BLaER1 treated with 17β-estradiol and CSF1 and Interleukin-3, amounts not matched to agents 10 nM and 100 nM (cell line): Measurements from ENCODE around the gene FTCDNL1.

ENCODE experiments used
- H3K27ac ChIP-seq, 11 experiments: shearing (Covaris generic); formaldehyde crosslinking; 2 replicates each; pipeline ENCODE4 v1.8.1; 2022
- H3K27me3 ChIP-seq, 11 experiments: shearing (Covaris generic); formaldehyde crosslinking; 2 replicates each; pipeline ENCODE4 v1.8.1; 2022
- H3K36me3 ChIP-seq, 11 experiments: shearing (Covaris generic); formaldehyde crosslinking; 2 replicates each; pipeline ENCODE4 v1.8.1; 2022
- H3K4me1 ChIP-seq, 10 experiments: shearing (Covaris generic); formaldehyde crosslinking; 2 replicates each; pipeline ENCODE4 v1.8.1; 2022
- H3K4me2 ChIP-seq, 11 experiments: shearing (Covaris generic); formaldehyde crosslinking; 2 replicates each; pipeline ENCODE4 v1.8.1; 2022
- H3K4me3 ChIP-seq, 10 experiments: shearing (Covaris generic); formaldehyde crosslinking; 2 replicates each; pipeline ENCODE4 v1.8.1; 2022
- H3K9ac ChIP-seq, 11 experiments: shearing (Covaris generic); formaldehyde crosslinking; 2 replicates each; pipeline ENCODE4 v1.8.1; 2022
- H3K9me3 ChIP-seq, 11 experiments: shearing (Covaris generic); formaldehyde crosslinking; replicated peaks in 1 of 11; 2 replicates each; pipeline ENCODE4 v1.8.1; 2022
- H4K20me1 ChIP-seq, 11 experiments: shearing (Covaris generic); formaldehyde crosslinking; 2 replicates each; pipeline ENCODE4 v1.8.1; 2022
- Cebpa-rat ChIP-seq, 11 experiments: shearing (Covaris generic); IDR thresholded peaks; 2 replicates each; pipeline ENCODE4 v1.8.1; 2022

Gene FTCDNL1

DNA sequence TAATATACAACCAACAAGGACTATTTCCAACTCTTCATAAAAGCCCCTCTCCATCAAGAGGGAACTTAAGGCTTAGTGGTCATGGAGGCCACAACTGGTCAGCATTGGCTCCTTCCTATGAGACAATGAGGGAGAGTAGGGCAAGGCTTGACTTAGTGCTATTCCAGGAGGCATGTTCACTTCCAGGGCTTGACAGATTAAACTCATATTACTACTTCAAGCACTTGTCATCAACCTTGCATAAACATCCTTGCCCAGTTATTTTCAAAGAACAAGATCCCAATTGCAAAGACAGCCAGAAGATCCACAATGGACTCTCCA lies 133.4 kb downstream of the FTCDNL1 start:
- no peak for TF ChIP-seq Cebpa-rat (IDR thresholded peaks at IDR 0.05)
- H3K27me3 ChIP-seq = no peaks in the 10 kb centered on the region
- peaks cover 0 to 7% (median 0%) of the 10 kb centered on the region in 10 experiments; a peak in 2 of 20 replicates for H3K4me1 ChIP-seq
- H3K4me3 ChIP-seq = no peak overlapping the region
- no peaks in the 10 kb centered on the region for H3K36me3 ChIP-seq
- no peak overlapping the region for H3K27ac ChIP-seq
- no peak overlapping the region for H3K9ac ChIP-seq
- H3K9me3 ChIP-seq = peaks cover 0 to 4% (median 0%) of the 10 kb centered on the region in 11 experiments; a peak in 2 of 22 replicates
- H4K20me1 ChIP-seq = no peaks in the 10 kb centered on the region
- no peak overlapping the region for H3K4me2 ChIP-seq

DNA sequence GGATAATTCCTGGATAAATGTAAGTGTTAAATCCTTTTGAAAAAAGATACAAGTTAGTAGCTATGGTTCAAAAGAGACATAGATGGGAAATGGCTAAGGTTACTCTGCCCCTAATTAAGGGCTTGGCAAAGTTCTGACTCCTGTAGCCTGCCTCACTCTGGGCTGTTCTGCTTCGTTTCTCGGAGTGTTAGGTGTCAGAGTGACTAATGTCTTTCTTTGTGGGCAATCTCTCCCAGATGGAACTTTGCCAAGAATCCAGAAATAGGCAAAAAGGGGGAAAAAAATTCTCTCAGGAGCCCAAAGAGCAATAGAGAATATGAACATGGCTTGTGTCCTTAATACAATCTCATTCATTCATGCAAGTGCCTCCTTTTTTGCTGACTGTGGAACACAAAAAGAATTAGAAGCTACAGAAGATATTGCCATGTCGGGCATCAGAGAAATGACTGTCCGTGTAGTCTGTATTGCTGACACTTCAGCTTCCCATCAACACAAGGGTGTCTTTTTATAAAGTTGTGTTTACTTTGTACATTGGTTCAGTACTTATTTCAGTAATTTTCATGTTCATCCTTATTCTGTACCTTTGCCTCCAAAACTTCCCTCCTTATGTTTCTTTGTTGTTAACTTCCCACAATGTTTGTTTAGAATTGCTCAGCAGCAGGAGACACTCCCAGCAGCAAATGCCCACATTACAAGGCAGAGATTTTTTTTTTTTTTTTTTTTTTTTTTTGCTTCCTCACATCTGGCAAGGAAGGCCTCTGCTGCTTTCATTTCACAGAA lies 134.0 kb downstream of the FTCDNL1 start:
- Histone ChIP-seq H4K20me1 (no peaks in the 10 kb centered on the region), H3K9me3 (no peaks in the 10 kb centered on the region; a peak in 1 of 22 replicates), H3K4me2 (no peak overlapping the region), H3K9ac (no peak overlapping the region), H3K4me1 (peaks cover 0 to 7% (median 0%) of the 10 kb centered on the region in 10 experiments; a peak in 2 of 20 replicates), H3K27ac (no peak overlapping the region), H3K27me3 (no peaks in the 10 kb centered on the region), H3K4me3 (no peak overlapping the region), H3K36me3 (no peaks in the 10 kb centered on the region)
- no peak for TF ChIP-seq Cebpa-rat (IDR thresholded peaks at IDR 0.05)

DNA sequence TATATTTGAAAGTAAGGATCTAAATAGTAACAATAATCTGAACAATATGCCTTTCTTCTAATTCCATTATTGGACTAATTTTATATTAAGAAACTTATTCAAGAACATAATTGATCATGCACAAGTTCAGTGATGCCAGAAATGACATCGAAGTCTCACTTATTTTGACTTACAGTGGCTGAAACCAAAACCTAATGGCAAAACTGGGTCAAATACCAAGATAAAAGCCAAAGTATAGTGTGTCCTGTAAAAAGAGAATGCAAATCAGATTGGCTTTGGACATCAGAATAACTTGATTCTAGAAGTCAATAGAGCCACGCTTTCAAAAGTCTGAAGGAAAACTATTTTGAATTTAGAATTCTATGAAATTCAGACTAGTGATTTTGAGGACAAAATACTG lies 137.2 kb downstream of the FTCDNL1 start:
- Histone ChIP-seq H3K27me3 (no peaks in the 10 kb centered on the region), H3K27ac (no peak overlapping the region), H3K9ac (no peak overlapping the region), H3K4me1 (peaks cover 0 to 7% (median 0%) of the 10 kb centered on the region in 10 experiments; a peak in 2 of 20 replicates), H4K20me1 (no peaks in the 10 kb centered on the region), H3K4me3 (no peak overlapping the region), H3K36me3 (no peaks in the 10 kb centered on the region), H3K9me3 (no peaks in the 10 kb centered on the region; a peak in 1 of 22 replicates), H3K4me2 (no peak overlapping the region)
- TF ChIP-seq Cebpa-rat (IDR thresholded peaks at IDR 0.05) = no peak

DNA sequence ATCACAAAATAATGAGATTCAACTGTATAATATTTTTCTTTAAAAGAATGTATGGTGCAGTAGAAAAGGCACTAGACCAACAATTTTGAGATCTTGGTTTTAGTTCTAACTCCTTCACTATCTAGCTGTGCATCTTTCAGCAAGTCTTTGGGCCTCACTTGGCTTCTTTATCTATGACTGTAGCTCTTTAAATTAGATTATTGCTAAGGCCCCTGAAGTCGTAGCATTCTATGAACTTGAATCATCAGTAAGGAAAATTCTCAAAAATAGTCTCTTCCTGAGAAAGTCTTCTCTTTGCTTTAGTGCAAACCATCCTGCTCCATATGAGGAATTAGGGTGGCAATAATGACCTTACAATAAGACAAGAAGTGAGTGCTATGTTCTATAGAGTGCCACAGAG lies 140.4 kb downstream of the FTCDNL1 start:
- Histone ChIP-seq H3K9ac (no peak overlapping the region), H4K20me1 (no peaks in the 10 kb centered on the region), H3K9me3 (peaks cover 0 to 9% (median 0%) of the 10 kb centered on the region in 11 experiments; a peak in 3 of 22 replicates), H3K36me3 (no peaks in the 10 kb centered on the region), H3K27me3 (no peaks in the 10 kb centered on the region), H3K4me1 (no peaks in the 10 kb centered on the region), H3K4me3 (no peak overlapping the region), H3K27ac (no peak overlapping the region), H3K4me2 (no peak overlapping the region)
- TF ChIP-seq Cebpa-rat (IDR thresholded peaks at IDR 0.05) = no peak
